RPMI7951 (cell line): ENCODE measurements around the gene SH3BP5. TPM values are rescaled to one million over a fixed set of nuclear protein-coding genes. Genes with fewer than 3 reads are reported as not detected.

Source experiments
- DNase-seq: peaks from one replicate; pipeline ENCODE4 v3.0.0-alpha.2; 2012; ENCODE audit warnings: low read depth
- total RNA-seq: library from RNA; depleted of rRNA; stranded (reverse); fragments of >200 nt; shearing (Covaris generic); gene quantifications from 2 replicates; pipeline ENCODE4 v1.2.3, GENCODE V29; 2014

Gene SH3BP5
- total RNA-seq, 1 experiment from 2014 or later, result 2.4 TPM

- no peak for DNase-seq
Observed at GRCh38 chr3:15298504-15298903, 33.9 kb downstream of the SH3BP5 start.

GRCh38 chr3:15297608-15298350, 34.6 kb downstream of the SH3BP5 start:
- DNase-seq, result no peak

GRCh38 chr3:15295506-15295905, 36.9 kb downstream of the SH3BP5 start:
- DNase-seq, result no peak

GRCh38 chr3:15294929-15295328, 37.5 kb downstream of the SH3BP5 start:
- DNase-seq, result no peak

GRCh38 chr3:15292765-15293522, 39.4 kb downstream of the SH3BP5 start:
- DNase-seq, result peak; percentile 84

GRCh38 chr3:15291589-15292541, 40.5 kb downstream of the SH3BP5 start:
- DNase-seq, result no peak

GRCh38 chr3:15290736-15291135, 41.6 kb downstream of the SH3BP5 start:
- DNase-seq, result no peak

- no peak for DNase-seq
Observed at GRCh38 chr3:15289661-15290060, 42.7 kb downstream of the SH3BP5 start.

GRCh38 chr3:15288331-15289035, 43.9 kb downstream of the SH3BP5 start:
- no peak for DNase-seq

GRCh38 chr3:15287565-15288330, 44.6 kb downstream of the SH3BP5 start:
- peak; percentile 49 for DNase-seq

- DNase-seq, result no peak
Observed at GRCh38 chr3:15286022-15286421, 46.4 kb downstream of the SH3BP5 start.

- DNase-seq, result peak; percentile 31
Observed at GRCh38 chr3:15284121-15284889, 48.1 kb downstream of the SH3BP5 start.

- DNase-seq, result no peak
Observed at GRCh38 chr3:15283702-15284101, 48.7 kb downstream of the SH3BP5 start.

GRCh38 chr3:15281817-15282216, 50.6 kb downstream of the SH3BP5 start:
- no peak for DNase-seq

GRCh38 chr3:15280853-15281532, 51.4 kb downstream of the SH3BP5 start:
- no peak for DNase-seq

- DNase-seq, result no peak
Observed at GRCh38 chr3:15279671-15280402, 52.5 kb downstream of the SH3BP5 start.

GRCh38 chr3:15279205-15279604, 53.2 kb downstream of the SH3BP5 start:
- DNase-seq, result no peak

- no peak for DNase-seq
Observed at GRCh38 chr3:15277861-15278500, 54.4 kb downstream of the SH3BP5 start.
